Measurements from ENCODE around the gene PGAP3. TPM values are rescaled to one million over a fixed set of nuclear protein-coding genes. Genes with fewer than 3 reads are reported as not detected.

PGAP3 gene
- total RNA-seq, 1 donor from 2014 or later, result 24.9 TPM

DNA sequence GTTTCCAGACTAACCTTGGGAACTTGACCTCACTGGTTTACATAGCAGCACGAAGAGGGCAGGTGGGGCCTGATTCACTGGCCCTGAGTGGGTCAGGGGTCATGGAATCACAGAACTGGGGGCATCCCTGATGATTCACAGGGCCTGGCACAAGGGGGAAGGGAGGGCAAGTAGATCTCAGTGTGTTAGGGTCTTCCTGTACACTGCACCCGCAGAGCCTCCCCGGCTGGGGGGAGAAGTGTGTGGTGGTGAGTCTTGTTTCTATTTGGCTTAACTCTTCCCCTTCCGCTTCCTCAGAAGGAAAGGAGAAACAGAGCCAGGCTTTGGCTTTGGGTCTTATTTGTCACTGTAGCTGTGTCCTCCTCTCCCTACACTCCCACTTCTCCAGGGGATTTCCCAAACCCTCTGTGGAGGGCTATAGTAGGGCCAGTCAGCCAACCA is 47.2 kb downstream of the PGAP3 start:
- Mint-ChIP-seq H3K36me3 (ENCODE audit: low read depth) (no peaks in the 10 kb centered on the region), H3K4me1 (ENCODE audit: low read depth) (peaks cover 51% of the 10 kb centered on the region), H3K27ac (ENCODE audit: unreplicated experiment) (no peak overlapping the region), H3K4me3 (ENCODE audit: unreplicated experiment) (no peak overlapping the region), H3K9me3 (ENCODE audit: low read depth) (no peaks in the 10 kb centered on the region), H3K27me3 (ENCODE audit: low read depth) (no peaks in the 10 kb centered on the region)
- TF ChIP-seq, protein P1, sequence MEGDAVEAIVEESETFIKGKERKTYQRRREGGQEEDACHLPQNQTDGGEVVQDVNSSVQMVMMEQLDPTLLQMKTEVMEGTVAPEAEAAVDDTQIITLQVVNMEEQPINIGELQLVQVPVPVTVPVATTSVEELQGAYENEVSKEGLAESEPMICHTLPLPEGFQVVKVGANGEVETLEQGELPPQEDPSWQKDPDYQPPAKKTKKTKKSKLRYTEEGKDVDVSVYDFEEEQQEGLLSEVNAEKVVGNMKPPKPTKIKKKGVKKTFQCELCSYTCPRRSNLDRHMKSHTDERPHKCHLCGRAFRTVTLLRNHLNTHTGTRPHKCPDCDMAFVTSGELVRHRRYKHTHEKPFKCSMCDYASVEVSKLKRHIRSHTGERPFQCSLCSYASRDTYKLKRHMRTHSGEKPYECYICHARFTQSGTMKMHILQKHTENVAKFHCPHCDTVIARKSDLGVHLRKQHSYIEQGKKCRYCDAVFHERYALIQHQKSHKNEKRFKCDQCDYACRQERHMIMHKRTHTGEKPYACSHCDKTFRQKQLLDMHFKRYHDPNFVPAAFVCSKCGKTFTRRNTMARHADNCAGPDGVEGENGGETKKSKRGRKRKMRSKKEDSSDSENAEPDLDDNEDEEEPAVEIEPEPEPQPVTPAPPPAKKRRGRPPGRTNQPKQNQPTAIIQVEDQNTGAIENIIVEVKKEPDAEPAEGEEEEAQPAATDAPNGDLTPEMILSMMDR (IDR thresholded peaks at IDR 0.05), result no peak
- DNase-seq (ENCODE audit: low spot score), result no peak

DNA sequence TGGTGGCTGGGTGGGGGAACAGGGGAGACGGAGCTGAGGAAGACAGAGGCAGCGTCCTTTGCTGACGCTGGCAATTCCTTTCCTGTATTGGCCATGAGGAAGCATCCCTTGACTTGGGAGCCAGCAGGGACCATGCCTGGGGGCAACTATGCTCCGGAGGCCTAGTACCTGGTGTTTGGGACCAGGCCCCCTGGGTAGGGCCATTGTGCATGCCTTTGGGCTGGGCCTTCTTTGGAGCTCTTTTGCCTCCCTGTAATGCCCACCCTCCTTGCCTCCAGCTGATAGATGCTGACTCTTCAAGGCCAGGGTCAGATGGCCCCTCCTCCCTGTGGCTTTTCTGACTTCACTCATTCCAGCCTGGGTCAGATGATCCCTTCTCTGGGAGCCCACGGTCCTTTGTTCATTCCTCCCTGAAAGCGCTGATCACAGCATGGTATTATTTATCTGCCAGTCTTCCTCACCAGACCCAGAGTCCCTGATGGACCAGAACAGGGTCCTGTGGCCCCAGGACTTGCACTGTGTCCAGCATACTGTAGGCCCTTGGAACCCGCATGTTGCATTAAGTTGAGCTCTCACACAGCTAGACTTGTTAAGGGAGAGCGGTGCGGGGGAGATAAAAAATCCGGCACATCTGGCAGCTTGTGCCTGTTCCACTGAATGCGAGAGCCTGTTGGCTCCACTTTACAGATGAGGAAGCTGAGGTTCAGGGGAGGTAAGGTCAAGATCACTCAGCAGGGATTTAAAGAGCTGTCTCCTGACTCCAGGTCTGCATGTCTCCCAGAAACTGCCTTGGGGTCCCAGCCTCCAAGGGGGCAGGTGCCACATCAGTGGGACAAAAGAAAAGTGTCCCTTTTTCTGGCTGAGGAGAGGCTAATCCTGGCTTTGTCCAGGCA is 48.0 kb downstream of the PGAP3 start:
- no peaks in the 10 kb centered on the region for H3K27me3 Mint-ChIP-seq (ENCODE audit: low read depth)
- peaks cover 51% of the 10 kb centered on the region for H3K4me1 Mint-ChIP-seq (ENCODE audit: low read depth)
- no peaks in the 10 kb centered on the region for H3K9me3 Mint-ChIP-seq (ENCODE audit: low read depth)
- DNase-seq (ENCODE audit: low spot score), result no peak
- TF ChIP-seq, protein P1 (IDR thresholded peaks at IDR 0.05), result no peak
- no peaks in the 10 kb centered on the region for H3K36me3 Mint-ChIP-seq (ENCODE audit: low read depth)
- H3K27ac Mint-ChIP-seq (ENCODE audit: unreplicated experiment), result no peak overlapping the region
- no peak overlapping the region for H3K4me3 Mint-ChIP-seq (ENCODE audit: unreplicated experiment)

DNA sequence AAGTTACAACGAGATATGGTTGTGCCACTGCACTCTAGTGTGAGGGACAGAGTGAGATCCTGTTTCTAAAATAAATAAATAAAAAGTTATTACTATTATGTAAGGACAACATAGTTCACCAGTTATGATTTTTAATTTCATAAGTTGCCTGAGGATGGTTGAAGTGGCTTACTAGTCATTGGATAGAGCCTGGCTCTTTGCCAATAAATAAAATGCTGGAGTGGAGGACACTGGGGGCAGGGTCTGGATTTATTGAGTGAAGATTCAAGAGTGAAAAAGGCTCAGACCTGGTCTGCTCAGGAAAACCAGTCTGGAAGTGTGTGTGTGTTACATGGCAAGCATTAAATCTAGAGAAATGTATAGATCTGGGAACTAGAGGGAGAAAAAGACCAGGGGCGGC is 48.8 kb downstream of the PGAP3 start:
- H3K36me3 Mint-ChIP-seq (ENCODE audit: low read depth), result no peaks in the 10 kb centered on the region
- no peak for DNase-seq (ENCODE audit: low spot score)
- no peak overlapping the region for H3K4me3 Mint-ChIP-seq (ENCODE audit: unreplicated experiment)
- H3K27me3 Mint-ChIP-seq (ENCODE audit: low read depth), result no peaks in the 10 kb centered on the region
- H3K9me3 Mint-ChIP-seq (ENCODE audit: low read depth), result no peaks in the 10 kb centered on the region
- TF ChIP-seq, protein P1 (IDR thresholded peaks at IDR 0.05), result no peak
- peaks cover 49% of the 10 kb centered on the region for H3K4me1 Mint-ChIP-seq (ENCODE audit: low read depth)
- H3K27ac Mint-ChIP-seq (ENCODE audit: unreplicated experiment), result no peak overlapping the region

DNA sequence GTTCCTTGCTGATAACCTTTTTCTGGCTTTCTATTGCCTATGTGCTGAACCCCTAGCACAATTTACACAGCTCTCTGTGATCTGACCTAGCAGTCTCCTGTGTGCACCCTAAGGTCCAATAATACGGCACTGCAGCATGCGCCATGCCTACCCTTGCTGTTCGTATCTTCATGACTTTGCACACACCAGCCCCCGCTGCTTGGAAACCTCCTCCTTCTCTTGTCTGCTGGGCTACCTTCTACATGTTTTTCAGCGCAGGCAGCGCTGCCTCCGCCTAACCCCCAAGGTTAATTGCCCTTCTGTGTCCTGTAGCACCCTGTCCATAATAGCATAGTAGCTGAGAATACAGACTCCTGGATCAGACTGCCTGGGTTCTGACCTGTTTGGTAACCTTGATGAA is 49.5 kb downstream of the PGAP3 start:
- DNase-seq (ENCODE audit: low spot score), result no peak
- H3K4me3 Mint-ChIP-seq (ENCODE audit: unreplicated experiment), result peak overlapping the region; percentile 79
- TF ChIP-seq, protein P1 (IDR thresholded peaks at IDR 0.05), result no peak
- H3K27me3 Mint-ChIP-seq (ENCODE audit: low read depth), result no peaks in the 10 kb centered on the region
- H3K27ac Mint-ChIP-seq (ENCODE audit: unreplicated experiment), result no peak overlapping the region
- H3K9me3 Mint-ChIP-seq (ENCODE audit: low read depth), result no peaks in the 10 kb centered on the region
- H3K4me1 Mint-ChIP-seq (ENCODE audit: low read depth), result peaks cover 45% of the 10 kb centered on the region
- no peaks in the 10 kb centered on the region for H3K36me3 Mint-ChIP-seq (ENCODE audit: low read depth)

DNA sequence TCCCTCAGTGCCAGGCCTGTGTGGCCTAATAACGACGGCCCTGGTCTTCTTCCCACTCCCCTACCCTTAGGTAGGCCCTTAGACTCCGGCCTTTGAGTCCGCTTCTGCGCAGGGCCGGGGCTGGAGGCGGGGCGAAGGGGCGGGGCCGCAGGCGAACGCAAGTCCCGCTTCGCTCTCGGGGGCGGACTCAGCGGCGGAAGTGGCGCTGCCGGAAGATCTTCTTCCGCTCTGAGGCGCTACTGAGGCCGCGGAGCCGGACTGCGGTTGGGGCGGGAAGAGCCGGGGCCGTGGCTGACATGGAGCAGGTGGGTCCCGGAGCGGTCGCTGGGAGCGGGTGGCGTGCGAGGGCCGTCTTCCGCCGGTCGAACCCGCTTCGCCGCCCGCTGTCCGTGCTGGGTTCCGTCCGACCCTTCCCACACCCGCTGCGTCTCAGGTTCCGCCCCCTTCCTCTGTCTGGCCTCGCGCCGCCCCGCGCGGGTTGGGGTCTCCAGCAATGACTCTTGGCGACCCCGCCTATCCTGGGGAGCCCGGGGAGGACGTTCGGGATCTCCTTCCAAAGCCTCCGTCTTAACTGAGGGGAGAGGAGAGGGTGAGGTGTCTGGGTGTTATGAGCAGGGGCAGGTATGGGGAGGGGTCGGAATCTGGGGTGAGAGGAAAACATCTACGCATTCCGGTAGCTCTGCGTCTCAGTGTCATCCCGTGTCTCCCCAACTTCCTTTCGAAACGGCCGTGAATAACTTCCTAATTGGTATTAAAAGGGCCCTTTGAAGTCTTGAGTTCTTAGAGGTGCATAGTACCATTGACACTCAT is 50.7 kb downstream of the PGAP3 start, which contains the start of gene STARD3:
Gene STARD3, plus strand, starts transcription at position 218 of the 810 bp plus-strand sequence. CDS start 16,388 bp downstream, outside the sequence.
- H3K9me3 Mint-ChIP-seq (ENCODE audit: low read depth), result no peaks in the 10 kb centered on the region
- no peaks in the 10 kb centered on the region for H3K27me3 Mint-ChIP-seq (ENCODE audit: low read depth)
- peak within 1 kb of the TSS; percentile 55 for H3K27ac Mint-ChIP-seq (ENCODE audit: unreplicated experiment)
- TF ChIP-seq, protein P1 (IDR thresholded peaks at IDR 0.05), result peak; percentile 57
- no peaks in the 10 kb centered on the region for H3K36me3 Mint-ChIP-seq (ENCODE audit: low read depth)
- no peak for DNase-seq (ENCODE audit: low spot score)
- H3K4me3 Mint-ChIP-seq (ENCODE audit: unreplicated experiment), result peak within 1 kb of the TSS; percentile 79
- peaks cover 34% of the 10 kb centered on the region for H3K4me1 Mint-ChIP-seq (ENCODE audit: low read depth)

All from chondrocyte (in vitro differentiated cells).